Activated CD4-positive, CD25-positive, alpha-beta regulatory T cell treated with anti-CD3 and anti-CD28 coated beads, Interleukin-2, amount 50 U/mL, for 72 hours (primary cell): ENCODE results near the gene INSRR.

Experiments used
- DNase-seq: peaks from one replicate; pipeline ENCODE4 v3.0.0; 2021

Gene INSRR

DNA sequence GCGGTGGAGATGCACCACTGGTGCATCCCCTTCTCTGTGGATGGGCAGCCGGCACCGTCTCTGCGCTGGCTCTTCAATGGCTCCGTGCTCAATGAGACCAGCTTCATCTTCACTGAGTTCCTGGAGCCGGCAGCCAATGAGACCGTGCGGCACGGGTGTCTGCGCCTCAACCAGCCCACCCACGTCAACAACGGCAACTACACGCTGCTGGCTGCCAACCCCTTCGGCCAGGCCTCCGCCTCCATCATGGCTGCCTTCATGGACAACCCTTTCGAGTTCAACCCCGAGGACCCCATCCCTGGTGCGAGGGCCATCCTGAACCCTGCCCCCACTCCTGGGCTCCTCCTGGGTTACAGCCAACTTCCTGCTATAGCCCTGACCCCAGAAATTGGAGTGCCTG lies 14.7 kb upstream of the INSRR start:
- DNase-seq = no peak

DNA sequence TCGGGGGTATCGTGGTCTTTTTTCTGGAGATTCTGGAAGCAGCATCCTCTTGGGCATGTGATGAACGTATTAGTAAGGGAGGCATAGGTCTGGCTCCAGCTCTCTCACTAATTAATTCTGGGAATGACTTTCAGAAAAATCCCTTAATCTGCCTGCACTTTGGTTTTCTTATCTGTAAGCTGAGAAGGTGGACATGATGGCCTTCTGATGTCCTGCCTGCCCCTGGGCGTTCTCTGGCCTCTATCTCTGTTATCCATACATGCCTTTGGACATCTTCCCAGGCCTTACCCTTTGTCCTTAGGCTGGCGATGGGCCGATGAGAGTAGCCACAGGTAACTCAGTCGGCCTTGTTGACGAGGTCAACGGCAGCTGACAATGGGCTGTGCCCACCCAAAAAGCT lies 10.5 kb upstream of the INSRR start:
- DNase-seq = no peak

DNA sequence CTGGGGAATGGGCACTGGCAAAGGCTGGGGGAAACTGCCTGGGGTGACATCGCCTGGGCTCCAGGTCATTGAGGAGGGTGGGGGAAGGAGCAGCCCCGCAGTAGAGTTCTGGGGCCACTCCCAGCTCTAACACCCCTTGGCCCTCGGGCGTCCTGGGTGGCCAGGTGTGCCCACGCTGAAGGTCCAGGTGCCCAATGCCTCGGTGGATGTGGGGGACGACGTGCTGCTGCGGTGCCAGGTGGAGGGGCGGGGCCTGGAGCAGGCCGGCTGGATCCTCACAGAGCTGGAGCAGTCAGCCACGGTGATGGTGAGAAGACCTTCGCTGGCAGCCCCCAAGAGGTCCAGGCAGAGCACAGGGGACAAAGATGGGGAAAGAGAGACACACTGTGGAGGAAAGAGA lies 9.4 kb upstream of the INSRR start:
- DNase-seq = no peak

DNA sequence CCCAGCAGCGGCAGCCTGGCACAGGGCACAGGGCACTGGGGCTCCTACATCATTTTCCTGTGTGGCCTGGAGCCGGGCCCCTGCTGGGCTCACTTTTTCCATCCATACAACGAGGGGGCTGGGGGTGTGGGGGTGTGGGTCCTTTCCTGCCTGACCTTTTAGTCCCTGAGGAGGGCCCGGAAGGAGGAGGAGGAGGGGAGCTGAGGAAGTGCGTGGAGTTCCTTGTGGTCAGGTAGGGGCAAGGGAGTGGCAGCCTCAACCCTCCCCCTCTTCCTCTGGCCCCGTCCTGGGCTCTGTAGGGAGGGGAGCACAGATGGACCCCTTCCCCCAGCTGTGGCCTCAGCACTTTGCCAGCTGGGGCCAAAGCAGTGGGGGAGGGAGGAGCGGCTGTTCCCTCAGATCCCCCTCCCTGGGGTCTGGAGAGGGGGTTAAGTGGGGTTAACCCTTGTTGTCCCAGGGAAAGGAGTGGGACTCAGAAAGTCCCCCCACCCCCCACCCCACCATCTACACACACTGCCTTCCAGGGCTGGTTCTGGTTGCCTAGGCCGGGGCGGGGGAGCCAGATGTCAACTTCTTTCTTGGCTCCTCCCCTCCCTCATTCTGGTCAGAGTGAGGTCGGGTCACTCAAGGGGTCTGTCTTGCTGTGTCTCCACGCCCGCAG lies 7.5 kb upstream of the INSRR start:
- no peak for DNase-seq

DNA sequence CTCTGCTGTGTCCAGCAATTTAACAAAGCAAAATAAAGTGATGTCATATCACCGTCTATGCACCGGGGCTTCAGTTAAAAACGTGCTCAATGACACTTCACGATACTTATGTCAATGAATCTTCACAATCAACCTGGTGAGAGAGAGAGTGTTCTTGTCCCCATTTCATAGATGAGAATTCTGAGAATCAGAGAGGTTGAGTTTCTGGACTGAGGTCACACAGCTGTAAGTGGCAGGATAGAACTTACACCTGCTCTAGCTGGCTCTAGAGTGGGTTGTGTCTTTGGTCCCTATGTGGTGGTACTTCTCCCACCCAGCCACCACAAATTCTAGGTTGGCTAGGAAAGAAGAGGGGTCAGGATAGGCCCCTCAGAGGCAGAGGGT lies 6.9 kb upstream of the INSRR start:
- DNase-seq = no peak

DNA sequence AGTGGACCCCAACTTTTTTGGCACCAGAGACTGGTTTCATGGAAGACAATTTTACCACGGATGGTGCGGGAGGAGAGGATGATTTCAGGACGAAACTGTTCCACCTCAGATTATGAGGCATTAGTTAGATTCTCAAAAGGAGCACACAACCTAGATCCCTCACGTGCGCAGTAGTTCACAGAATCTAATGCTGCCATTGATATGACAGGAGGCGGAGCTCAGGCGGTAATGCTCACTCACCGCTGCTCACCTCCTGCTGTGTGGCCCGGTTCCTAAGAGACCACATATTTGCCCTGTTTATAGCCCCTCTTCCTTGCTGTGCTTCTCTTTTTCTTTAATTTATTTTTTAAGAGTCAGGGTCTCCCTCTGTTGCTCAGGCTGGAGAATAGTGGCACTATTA lies 6.3 kb upstream of the INSRR start:
- no peak for DNase-seq

DNA sequence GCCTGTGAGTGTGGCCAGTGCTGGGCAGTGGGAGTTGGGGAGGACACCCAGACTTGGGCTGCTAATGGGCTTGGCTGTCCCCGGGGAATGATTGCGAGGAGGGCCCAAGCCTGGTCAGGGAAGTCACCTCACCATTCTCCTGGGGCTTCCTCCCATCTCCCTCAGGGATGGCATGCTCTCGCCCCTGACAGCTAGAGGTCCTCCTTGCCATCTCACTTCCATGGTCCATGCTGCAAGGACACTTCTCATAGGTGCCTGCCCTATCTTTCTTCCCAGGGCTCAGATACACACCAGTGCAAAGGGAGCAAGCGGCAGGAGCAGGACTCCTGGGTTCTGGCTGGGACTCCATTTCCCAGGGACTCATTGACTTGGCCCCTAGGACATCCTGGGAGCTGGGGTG lies 5.9 kb upstream of the INSRR start:
- no peak for DNase-seq

DNA sequence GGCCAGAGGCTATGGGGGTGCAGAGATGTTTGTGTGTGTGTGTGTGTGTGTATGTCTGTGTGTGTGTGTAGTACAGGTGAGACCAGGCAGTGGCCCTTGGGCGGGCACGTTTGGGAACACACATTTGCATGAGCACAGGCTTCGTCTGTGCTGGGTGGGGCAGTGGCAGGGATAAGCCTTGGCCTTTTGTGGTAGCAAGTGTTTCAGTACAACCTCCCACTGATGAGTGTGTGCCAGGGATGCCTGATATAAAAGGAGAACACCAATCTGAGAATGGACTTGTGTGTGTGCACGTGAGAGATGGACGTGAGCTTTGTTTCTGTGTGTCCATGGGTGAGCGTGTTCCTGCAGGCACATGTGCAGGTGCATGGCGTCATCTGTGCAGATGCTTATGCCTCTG lies 4.7 kb upstream of the INSRR start:
- DNase-seq = no peak

DNA sequence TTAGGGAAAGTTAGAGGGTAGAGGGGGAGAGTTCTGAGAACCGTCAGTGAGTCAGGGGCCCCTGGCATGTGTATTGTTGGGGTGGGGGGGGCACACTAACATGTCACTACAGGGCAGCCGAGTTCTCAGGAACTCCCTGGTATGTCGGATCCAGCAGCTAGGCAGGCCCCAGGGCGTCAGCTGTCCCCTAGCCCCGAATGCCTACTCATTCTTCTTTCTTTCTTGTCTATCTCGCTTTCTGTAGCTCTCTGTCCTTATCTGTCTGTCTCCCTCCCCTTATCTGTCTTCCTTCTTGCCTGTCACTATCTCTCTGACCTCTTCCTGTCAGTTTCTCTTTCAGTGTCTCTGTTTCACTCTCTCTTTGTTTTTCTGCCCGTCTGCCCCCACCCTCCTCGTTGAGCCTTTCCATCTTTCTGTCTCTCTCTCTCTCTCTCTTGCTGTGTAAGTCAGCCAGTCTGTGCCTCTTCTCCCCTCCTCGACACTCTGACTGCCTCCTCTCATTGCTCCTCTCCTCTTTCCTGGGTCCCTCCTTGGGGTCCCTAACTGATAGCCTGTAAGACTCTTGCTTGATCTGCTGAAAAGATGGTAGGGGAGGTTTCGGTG lies 4.2 kb upstream of the INSRR start:
- no peak for DNase-seq

DNA sequence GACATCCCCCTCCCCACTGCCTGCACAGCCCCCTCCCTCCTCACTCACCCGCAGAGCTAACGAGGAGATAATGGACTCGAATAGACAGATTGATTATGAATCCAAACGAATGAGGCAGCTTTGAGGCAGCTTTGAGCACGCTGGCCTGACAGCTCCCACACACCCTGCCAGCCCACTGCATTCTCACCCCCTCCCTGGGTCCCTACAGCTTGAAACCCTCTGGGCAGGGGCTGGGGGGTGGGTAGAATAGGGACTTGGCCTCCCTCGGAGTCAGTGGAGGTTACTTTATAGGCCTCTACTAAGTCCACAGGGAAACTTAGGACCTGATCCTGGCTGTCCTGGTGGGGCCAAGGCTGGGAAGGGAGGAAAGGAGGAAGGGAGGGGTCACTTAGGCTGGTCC lies 3.7 kb upstream of the INSRR start:
- DNase-seq = no peak

DNA sequence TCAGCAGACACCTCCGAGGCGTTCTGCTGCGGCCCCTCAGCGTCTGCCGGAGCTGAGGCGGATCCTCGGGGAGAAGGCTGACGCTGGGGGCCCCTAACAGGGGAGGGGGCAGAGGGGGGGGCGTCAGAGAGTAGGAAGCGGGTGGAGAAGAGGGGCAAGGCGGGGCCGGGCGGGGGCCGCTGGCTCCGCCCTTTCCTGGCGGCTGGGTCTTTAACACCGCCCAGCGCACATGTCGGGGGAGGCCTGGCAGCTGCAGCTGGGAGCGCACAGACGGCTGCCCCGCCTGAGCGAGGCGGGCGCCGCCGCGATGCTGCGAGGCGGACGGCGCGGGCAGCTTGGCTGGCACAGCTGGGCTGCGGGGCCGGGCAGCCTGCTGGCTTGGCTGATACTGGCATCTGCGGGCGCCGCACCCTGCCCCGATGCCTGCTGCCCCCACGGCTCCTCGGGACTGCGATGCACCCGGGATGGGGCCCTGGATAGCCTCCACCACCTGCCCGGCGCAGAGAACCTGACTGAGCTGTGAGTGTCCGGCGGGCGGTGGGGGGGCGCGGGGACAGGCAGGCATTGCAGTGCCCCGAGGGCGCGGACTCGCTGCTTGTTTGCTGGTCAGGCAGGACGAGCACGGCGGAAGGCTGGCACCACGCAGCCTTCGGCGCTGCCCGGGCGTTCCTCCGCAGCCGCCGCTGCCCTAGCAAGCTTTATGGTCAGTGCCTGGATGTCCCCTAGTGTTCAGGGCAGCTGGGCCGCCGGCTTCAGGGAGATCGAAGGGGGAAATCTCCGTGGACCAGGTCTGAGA lies 1.9 kb upstream of the INSRR start, which contains the start of gene NTRK1:
Gene NTRK1 (plus strand): TSS at position 238 of the 796 bp plus-strand sequence. CDS start 70 bp downstream, at position 308.
- DNase-seq = peak; percentile 47

DNA sequence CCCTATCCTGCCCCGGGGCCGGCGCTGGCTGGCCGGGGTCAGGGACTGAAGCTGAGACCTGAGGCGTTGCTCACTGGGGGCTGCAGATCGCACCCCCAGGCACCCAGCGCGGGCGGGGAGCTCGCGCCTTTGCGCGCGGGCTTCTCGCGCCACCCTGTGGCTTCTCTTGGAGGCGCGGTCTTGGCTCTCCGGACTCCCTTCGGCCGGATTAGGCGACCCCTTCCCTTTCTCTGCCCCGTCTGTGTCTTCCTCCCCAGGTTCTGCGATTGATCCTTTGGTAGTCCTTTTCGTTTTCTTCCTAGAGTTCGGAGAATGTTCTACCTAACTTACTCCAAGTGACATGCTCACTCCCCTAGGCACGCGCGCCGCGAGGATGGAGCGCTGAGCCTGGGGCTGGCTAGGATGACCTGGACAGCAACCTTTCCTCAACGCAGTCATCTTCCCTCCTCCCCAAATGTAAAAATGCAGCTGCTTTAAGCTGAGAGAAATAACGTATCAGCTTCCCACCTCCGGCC lies 1.3 kb upstream of the INSRR start:
- DNase-seq = peak; percentile 72

DNA sequence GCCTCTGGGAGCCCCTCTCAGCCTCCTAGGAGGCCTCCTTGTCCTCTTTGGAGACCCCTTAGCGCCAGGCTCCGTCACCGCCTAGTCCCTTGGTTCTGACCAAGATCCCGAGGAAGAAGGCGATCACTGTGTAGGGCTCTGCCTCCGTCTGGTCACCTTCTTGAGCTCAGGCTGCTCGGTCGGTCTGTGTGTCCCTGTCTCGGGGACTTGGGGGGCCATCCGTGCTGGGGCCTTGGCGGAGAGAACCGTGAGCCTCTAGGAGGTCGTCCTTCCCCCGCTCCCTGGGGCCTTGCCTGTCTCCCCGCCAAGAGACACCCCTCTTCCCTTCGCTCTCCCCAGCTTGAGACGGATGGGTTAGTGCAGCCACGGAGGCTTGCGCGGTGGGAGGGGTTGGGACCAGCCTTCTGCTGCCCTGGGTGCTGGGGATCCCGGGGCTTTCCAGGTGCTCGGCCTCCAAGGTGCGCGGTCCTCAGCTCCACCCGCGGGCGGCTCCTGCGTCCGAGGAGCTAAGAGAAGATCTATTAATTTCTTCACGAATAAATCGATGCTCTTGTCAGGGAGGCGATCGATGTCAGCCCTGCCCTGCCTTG lies 701 bp upstream of the INSRR start:
- DNase-seq = peak; percentile 39

DNA sequence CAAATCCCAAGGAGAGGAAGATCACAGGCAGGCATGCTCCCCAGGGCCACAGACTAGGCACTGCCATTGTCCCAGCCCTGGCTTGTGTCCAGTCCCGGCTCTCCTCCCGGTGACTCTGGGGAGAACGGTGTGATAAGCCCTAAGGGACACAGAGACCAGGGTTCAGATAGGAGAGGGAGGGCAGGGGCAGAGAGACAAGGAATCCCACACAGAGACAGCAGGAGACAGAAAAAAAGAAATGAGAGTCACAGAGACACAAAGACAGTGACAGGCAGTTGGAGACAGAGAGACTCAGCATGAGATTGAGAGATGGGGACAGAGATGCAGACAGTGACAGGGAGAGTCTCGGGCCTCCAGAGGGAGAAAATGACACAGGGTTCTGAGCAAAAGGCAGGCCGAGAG lies 361 bp downstream of the INSRR start:
- no peak for DNase-seq

DNA sequence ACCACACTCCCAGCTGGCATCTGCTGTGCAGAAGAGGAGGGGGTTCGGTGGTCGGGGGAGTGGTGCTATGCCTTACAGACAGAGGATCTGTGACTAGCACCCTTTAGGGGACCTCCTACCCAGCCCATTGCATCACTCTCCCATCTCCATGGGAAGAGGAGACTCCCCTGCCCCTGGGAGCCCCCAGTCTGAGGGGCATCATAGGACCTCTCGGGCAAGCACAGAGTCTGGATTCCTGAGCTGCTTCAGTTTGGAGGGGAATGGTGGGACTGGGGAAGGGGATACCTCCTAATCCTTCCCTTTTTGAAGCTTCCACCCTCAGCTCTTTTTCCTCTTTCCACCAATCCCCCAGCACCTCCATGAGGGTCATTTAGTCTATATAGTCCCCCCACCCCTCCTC lies 1.4 kb downstream of the INSRR start:
- no peak for DNase-seq

DNA sequence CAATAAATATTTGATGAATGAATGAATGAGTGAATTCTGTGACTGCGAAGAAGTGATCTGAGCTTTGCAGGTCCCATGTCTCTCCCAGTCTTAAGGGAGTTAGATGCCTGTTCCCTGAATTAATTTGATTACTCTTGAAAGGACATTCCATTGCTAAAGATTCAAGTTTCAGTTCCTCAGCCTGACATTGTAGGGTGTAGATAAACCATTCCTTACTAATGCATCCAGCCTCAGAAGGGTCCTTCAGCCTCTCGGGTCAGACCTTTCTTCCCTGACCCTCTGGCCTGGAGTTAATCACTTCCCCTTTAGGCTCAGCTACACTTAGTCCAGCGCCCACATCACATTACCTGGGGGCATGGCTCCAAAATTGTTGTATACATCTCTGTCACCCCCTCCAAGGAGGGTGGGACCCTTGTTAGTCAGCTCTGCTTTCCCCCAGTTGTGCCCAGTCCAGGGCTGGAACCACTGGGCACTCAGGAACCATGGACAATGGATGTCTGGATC lies 2.6 kb downstream of the INSRR start:
- DNase-seq = no peak

DNA sequence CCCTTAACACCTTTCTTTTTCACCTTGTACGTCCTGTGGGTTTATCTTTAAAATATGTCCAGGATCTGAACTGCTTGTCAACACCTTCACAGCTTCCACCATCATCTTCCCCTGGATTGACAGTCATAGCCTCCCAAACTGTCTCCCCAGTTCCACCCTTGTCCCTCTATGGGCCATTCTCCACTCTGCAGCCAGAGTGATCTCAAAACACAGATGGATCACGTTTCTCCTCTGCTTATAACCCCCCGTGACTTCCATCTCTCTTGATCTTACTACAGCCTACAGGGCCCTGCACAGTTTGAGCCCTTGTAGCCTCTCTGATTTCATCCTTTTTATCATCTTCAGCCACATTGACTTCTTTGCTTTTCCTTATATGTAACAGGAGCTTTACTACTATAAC lies 4.3 kb downstream of the INSRR start:
- DNase-seq = no peak

DNA sequence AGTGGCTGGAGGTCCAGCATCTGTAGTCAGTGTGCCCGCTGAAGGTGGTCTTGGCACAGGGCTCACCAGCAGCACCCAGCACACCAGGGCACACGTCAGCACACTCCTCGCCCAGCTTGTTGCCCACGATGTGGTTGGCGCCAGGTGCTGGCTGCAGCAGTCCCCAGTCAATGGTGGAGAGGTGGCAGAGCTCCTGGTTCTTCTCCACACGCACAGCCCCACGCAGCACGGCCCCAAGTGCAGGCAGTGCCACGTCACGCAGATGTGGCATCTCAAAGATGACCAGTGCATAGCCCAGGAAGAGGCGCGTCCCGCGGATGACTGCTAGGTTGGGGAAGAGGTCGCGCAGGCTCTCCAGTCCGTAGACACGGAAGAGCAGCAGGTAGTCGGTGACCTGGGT lies 5.2 kb downstream of the INSRR start:
- no peak for DNase-seq

DNA sequence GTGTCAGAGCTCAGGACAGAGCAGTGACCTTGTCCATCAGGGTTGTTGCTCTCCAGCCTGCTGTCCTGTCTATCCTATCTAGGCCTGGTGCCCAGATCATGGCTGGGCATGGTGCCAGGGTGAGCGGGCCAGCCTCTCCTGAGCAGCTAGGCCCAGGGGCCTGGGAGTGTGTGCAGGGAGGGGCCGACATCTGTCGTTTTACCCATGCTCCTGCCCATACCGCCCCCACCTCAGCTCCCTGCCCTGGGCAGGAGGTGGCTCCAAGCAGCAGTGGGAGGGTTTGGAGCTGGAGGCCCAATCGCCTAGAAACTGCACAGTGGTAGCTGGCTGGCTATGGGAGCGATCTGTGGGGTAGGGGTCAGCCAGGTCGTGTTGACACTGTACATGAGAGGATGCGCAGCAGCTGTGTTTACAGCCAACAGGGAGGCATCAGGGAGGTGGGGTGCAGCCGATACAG lies 6.5 kb downstream of the INSRR start:
- DNase-seq = no peak

DNA sequence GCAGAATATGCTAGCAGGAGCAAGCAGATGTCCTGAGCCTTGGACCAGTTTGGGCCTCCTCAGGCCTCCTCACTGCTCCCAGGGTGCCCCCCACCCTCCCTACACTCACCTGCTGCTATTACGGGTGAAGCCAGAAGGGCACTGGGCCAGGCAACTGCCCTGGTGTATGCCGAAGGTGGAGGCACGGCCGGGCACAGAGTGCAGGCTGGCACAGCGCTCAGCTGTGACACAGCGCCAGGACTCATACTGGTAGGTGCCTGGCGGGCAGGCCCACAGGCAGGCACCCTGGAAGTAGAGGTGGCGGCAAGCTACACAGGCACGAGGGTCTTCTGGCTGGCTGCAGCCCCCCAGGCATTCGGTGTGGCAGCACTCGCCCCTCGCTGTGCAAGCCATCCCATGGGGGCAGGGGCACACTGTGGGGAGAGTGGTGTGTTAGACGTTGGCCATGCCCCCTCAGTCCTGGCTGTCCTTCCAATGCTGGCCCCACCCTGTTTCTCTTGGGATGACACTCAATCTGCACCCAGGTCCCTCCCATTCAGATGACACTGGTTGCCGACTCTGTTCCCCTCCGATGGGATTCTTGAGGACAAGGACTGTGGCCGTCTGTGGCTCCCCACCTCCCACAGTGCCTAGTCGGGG lies 7.0 kb downstream of the INSRR start:
- no peak for DNase-seq

DNA sequence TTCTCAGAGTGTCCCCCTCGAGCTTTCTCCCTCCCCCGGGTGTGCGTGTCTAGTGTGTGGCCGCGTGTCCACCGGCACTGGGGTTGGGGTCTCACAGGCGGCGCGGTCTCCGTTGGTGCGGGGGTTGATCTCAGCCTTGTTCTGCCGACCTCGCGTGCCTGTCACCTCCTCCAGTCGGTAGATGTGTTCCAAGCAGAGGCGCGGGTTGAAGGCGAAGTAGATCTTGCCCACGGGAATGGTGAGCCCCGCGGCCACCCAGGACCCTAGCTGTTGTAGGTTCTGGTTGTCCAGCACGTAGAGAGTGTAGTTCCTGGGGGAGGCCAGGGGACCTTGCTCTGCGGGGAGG lies 9.8 kb downstream of the INSRR start:
- no peak for DNase-seq

DNA sequence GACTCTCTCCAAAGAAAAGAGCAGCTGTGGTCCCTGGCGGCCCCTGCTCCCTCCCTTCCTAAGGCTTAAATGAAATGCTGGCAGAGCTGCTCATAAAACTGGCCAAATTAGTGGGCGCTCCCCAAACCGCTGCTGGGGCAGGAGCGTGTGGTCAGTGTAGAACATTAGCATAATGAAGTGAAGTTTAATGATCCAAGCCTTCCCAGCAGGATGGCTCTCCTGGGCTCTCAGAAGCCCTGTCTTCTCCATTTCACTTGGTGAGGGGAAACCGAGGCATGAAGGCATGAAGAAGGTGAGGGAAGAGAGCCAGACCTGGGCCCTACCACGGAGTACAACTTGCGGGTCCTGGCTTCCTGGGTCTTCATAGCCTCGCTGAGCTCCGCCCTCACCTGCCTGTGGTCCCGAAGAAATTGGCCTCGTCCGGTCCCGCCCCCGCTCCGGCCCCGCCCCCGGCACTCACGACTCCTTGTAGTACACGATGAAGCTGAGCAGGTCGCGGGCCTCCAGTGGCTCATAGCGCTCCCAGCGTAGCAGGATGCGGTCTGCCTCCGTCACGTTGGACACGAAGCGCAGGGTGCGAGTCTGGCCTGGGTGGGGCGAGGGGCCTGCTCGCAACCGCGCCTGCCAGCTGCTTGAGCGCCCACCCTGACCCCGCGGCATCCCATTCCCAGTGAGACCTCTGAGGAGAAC lies 10.3 kb downstream of the INSRR start:
- peak; percentile 63 for DNase-seq
